ENCODE data around the gene PRR23E. TPM values are rescaled to one million over a fixed set of nuclear protein-coding genes. Genes with fewer than 3 reads are reported as not detected.

Gene PRR23E
- total and polyA plus RNA-seq, 10 of the 15 experiments (the other 5 are each of a cell fraction or from before 2014, with no cell fraction given), result not detected

- TF ChIP-seq ATF2 (IDR thresholded peaks at IDR 0.05; ENCODE audit: low read length) (no peak), BHLHE40 (IDR thresholded peaks at IDR 0.05; ENCODE audit: borderline replicate concordance in 1 of 2, low read depth in 2 of 2, low read length in 1 of 2) (peak in 1 of 2 experiments; percentile 74; a peak in 2 of 4 replicates), HSF1 (IDR thresholded peaks at IDR 0.05; ENCODE audit: low read depth, low read length) (no peak), NBN (IDR thresholded peaks at IDR 0.05) (no peak)
Observed at GRCh38 chr3:127222664-127223063, 29.7 kb downstream of the PRR23E start (continued).

- Histone ChIP-seq H2AFZ (ENCODE audit: control insufficient read depth, low read depth, low read length) (peak overlapping the region; percentile 65), H3K9me3 (replicated peaks; ENCODE audit: control insufficient read depth, insufficient read depth, low read length) (peaks cover 2% of the 10 kb centered on the region; the same call in 2 of the 3 replicates), H3K36me3 (ENCODE audit: control insufficient read depth in 2 of 2, insufficient read depth in 2 of 2, low read length in 1 of 2) (no peaks in the 10 kb centered on the region), H3K79me2 (ENCODE audit: control insufficient read depth, insufficient read depth, low read length) (no peaks in the 10 kb centered on the region), H4K20me1 (ENCODE audit: control insufficient read depth, insufficient read depth) (no peaks in the 10 kb centered on the region), H3K4me1 (ENCODE audit: control insufficient read depth, insufficient read depth, low read length) (peaks cover 13% of the 10 kb centered on the region), H3K27me3 (replicated peaks in 1 of 2; ENCODE audit: control insufficient read depth in 2 of 2, insufficient read depth in 2 of 2, low read length in 1 of 2) (no peaks in the 10 kb centered on the region), H3K4me3 (no peak overlapping the region), H3K9ac (ENCODE audit: control insufficient read depth, insufficient read depth, low read length) (no peak overlapping the region), H3K4me2 (ENCODE audit: control insufficient read depth, insufficient read depth) (no peak overlapping the region), H3K27ac (ENCODE audit: control insufficient read depth, insufficient read depth) (no peak overlapping the region)
- no TSS peak for BruUV-seq (replicated peaks)
- ChIA-PET CTCF (no interaction called here), POLR2A (interaction anchor here (0.9 to 1.3 kb wide), 4 partner anchors 10 to 15 kb away, joined by 3 to 4 read pairs (median 3); no protein-coding TSS in a partner anchor), RAD21 (ENCODE audit: unreplicated experiment) (interaction anchor here (1.0 to 4.6 kb wide), 3 partner anchors 10 to 13 kb away, joined by 3 to 48 read pairs (median 7); no protein-coding TSS in a partner anchor), SMC1A (ENCODE audit: uncharacterized antibody, unreplicated experiment) (interaction anchor here (0.9 to 3.7 kb wide), 4 partner anchors 14 to 252 kb away, joined by 3 to 24 read pairs (median 4); no protein-coding TSS in a partner anchor)
- TF ChIP-seq BHLHE40 (IDR thresholded peaks at IDR 0.05; ENCODE audit: borderline replicate concordance in 1 of 2, low read depth in 2 of 2, low read length in 1 of 2) (no peak), MXI1 (IDR thresholded peaks at IDR 0.05; ENCODE audit: low read depth, low read length) (no peak), ZNF384 (IDR thresholded peaks at IDR 0.05; ENCODE audit: borderline replicate concordance, low read depth, low read length) (no peak), MTA2 (IDR thresholded peaks at IDR 0.05; ENCODE audit: low read depth) (no peak), IRF3 (IDR thresholded peaks at IDR 0.05) (no peak), CREM (IDR thresholded peaks at IDR 0.05; ENCODE audit: low read depth) (no peak), GABPA (IDR thresholded peaks at IDR 0.05; ENCODE audit: low read depth) (peak; percentile 58; the same call in 1 of the 2 replicates), RUNX3 (IDR thresholded peaks at IDR 0.05; ENCODE audit: low read length) (no peak), BRCA1 (IDR thresholded peaks at IDR 0.05; ENCODE audit: low read depth, low read length) (no peak), SIX5 (IDR thresholded peaks at IDR 0.05; ENCODE audit: low read depth, low read length, severe bottlenecking) (no peak), EED (IDR thresholded peaks at IDR 0.05; ENCODE audit: low read depth) (peak; percentile 36; the same call in 1 of the 2 replicates), SREBF1 (IDR thresholded peaks at IDR 0.05; ENCODE audit: low read length) (no peak), ZBED1 (IDR thresholded peaks at IDR 0.05; ENCODE audit: borderline replicate concordance) (no peak), YY1 (IDR thresholded peaks at IDR 0.05; ENCODE audit: low read depth, low read length) (peak; percentile 61; the same call in 1 of the 2 replicates), NR2C1 (IDR thresholded peaks at IDR 0.05) (no peak), CEBPB (IDR thresholded peaks at IDR 0.05; ENCODE audit: borderline replicate concordance in 1 of 2, low read depth in 2 of 2, low read length in 2 of 2) (no peak)
- no peak for DNase-seq (ENCODE audit: low read depth, low spot score)
- in situ Hi-C loops (cut with MboI), result no loop called here
- no peak for FAIRE-seq
- ATAC-seq, result no peak
- intact Hi-C loops (cut with micrococcal nuclease; ENCODE audit: unreplicated experiment), result no loop called here
- 27% methylated on average over 8 of the region's 8 CpGs for WGBS (ENCODE audit: insufficient coverage, insufficient replicate concordance, low lambda C conversion rate, missing lambda C conversion rate)
Observed at GRCh38 chr3:127224118-127224517, 31.2 kb downstream of the PRR23E start.
